Measurements from ENCODE around the gene ZC3H15. TPM values are rescaled to one million over a fixed set of nuclear protein-coding genes. Genes with fewer than 3 reads are reported as not detected.

ZC3H15 gene
- total and polyA plus RNA-seq, 2 experiments from 2014 or later: 75.6 to 281 TPM

DNA sequence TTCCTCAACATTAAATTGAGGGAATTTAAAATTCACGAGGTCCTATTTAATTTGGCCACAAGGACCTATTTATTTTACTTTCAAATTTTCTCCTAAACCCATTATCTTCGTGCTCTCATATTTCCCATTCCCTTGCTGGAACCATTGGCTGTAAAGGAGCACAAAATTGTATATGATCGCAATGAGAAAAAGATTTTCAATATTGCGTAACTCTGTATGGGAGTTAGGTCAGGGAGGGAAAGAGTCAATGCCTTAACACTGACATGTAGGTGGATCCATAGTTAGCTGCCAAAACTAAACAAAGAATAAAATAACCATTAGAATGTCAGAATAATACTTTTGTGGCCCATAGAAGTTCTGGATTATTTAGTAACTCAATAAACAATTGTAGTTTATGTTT lies 40.6 kb upstream of the ZC3H15 start (continued):
- no peak for TF ChIP-seq CREB1 (CRISPR knock-in tag; IDR thresholded peaks at IDR 0.05; ENCODE audit: low read depth)
- no peak for TF ChIP-seq NANOG (IDR thresholded peaks at IDR 0.05; ENCODE audit: borderline replicate concordance)
- no peak for TF ChIP-seq ZNF114 (CRISPR knock-in tag; IDR thresholded peaks at IDR 0.05)
- no peak for TF ChIP-seq ZNF331 (CRISPR knock-in tag; IDR thresholded peaks at IDR 0.05; ENCODE audit: low read depth)
- TF ChIP-seq, protein P1, sequence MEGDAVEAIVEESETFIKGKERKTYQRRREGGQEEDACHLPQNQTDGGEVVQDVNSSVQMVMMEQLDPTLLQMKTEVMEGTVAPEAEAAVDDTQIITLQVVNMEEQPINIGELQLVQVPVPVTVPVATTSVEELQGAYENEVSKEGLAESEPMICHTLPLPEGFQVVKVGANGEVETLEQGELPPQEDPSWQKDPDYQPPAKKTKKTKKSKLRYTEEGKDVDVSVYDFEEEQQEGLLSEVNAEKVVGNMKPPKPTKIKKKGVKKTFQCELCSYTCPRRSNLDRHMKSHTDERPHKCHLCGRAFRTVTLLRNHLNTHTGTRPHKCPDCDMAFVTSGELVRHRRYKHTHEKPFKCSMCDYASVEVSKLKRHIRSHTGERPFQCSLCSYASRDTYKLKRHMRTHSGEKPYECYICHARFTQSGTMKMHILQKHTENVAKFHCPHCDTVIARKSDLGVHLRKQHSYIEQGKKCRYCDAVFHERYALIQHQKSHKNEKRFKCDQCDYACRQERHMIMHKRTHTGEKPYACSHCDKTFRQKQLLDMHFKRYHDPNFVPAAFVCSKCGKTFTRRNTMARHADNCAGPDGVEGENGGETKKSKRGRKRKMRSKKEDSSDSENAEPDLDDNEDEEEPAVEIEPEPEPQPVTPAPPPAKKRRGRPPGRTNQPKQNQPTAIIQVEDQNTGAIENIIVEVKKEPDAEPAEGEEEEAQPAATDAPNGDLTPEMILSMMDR (conservative IDR thresholded peaks at IDR 0.05; ENCODE audit: low read depth in 2 of 2): no peak
- TF ChIP-seq STAT1 (IDR thresholded peaks at IDR 0.05; ENCODE audit: unreplicated experiment): no peak
- TF ChIP-seq POLR2AphosphoS5 (IDR thresholded peaks at IDR 0.05; ENCODE audit: low read depth): no peak

DNA sequence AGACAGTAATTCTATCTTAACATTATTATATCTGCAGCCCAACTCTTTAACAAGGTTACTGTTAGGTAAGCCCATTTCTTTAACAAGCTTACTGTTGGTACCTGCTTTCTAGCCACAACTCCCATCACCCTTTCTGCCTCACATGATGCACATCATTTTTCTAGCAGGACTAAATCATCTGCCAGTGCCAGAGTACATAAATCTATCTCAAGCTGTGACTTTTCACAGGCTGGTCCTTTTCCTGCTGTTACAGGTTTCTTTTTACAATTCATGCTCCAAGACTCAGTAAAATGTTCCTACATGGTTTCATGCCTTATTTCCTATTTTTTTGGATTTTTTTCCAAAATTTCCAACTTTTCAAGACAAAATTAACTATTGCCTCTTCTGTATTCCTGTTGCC lies 30.4 kb upstream of the ZC3H15 start:
- H3K27ac Mint-ChIP-seq: no peak overlapping the region
- H3K4me2 ChIP-seq: no peak overlapping the region
- no peaks in the 10 kb centered on the region for H4K20me1 ChIP-seq (replicated peaks; ENCODE audit: insufficient read depth)
- no peaks in the 10 kb centered on the region for H3K36me3 ChIP-seq (ENCODE audit: insufficient read depth)
- no peaks in the 10 kb centered on the region for H3K27me3 Mint-ChIP-seq (ENCODE audit: insufficient read depth, low read depth, poor library complexity)
- no peaks in the 10 kb centered on the region for H3K9me3 Mint-ChIP-seq
- H3K4me1 ChIP-seq (ENCODE audit: insufficient read depth): no peaks in the 10 kb centered on the region
- H3K9me2 ChIP-seq (ENCODE audit: insufficient read depth): no peaks in the 10 kb centered on the region
- ATAC-seq (no peak), DNase-seq (ENCODE audit: low spot score) (no peak)
- TF ChIP-seq ZNF331 (CRISPR knock-in tag; IDR thresholded peaks at IDR 0.05; ENCODE audit: low read depth) (no peak), NANOG (IDR thresholded peaks at IDR 0.05; ENCODE audit: borderline replicate concordance) (no peak), STAT1 (IDR thresholded peaks at IDR 0.05; ENCODE audit: unreplicated experiment) (no peak)
- TF ChIP-seq, protein P2, sequence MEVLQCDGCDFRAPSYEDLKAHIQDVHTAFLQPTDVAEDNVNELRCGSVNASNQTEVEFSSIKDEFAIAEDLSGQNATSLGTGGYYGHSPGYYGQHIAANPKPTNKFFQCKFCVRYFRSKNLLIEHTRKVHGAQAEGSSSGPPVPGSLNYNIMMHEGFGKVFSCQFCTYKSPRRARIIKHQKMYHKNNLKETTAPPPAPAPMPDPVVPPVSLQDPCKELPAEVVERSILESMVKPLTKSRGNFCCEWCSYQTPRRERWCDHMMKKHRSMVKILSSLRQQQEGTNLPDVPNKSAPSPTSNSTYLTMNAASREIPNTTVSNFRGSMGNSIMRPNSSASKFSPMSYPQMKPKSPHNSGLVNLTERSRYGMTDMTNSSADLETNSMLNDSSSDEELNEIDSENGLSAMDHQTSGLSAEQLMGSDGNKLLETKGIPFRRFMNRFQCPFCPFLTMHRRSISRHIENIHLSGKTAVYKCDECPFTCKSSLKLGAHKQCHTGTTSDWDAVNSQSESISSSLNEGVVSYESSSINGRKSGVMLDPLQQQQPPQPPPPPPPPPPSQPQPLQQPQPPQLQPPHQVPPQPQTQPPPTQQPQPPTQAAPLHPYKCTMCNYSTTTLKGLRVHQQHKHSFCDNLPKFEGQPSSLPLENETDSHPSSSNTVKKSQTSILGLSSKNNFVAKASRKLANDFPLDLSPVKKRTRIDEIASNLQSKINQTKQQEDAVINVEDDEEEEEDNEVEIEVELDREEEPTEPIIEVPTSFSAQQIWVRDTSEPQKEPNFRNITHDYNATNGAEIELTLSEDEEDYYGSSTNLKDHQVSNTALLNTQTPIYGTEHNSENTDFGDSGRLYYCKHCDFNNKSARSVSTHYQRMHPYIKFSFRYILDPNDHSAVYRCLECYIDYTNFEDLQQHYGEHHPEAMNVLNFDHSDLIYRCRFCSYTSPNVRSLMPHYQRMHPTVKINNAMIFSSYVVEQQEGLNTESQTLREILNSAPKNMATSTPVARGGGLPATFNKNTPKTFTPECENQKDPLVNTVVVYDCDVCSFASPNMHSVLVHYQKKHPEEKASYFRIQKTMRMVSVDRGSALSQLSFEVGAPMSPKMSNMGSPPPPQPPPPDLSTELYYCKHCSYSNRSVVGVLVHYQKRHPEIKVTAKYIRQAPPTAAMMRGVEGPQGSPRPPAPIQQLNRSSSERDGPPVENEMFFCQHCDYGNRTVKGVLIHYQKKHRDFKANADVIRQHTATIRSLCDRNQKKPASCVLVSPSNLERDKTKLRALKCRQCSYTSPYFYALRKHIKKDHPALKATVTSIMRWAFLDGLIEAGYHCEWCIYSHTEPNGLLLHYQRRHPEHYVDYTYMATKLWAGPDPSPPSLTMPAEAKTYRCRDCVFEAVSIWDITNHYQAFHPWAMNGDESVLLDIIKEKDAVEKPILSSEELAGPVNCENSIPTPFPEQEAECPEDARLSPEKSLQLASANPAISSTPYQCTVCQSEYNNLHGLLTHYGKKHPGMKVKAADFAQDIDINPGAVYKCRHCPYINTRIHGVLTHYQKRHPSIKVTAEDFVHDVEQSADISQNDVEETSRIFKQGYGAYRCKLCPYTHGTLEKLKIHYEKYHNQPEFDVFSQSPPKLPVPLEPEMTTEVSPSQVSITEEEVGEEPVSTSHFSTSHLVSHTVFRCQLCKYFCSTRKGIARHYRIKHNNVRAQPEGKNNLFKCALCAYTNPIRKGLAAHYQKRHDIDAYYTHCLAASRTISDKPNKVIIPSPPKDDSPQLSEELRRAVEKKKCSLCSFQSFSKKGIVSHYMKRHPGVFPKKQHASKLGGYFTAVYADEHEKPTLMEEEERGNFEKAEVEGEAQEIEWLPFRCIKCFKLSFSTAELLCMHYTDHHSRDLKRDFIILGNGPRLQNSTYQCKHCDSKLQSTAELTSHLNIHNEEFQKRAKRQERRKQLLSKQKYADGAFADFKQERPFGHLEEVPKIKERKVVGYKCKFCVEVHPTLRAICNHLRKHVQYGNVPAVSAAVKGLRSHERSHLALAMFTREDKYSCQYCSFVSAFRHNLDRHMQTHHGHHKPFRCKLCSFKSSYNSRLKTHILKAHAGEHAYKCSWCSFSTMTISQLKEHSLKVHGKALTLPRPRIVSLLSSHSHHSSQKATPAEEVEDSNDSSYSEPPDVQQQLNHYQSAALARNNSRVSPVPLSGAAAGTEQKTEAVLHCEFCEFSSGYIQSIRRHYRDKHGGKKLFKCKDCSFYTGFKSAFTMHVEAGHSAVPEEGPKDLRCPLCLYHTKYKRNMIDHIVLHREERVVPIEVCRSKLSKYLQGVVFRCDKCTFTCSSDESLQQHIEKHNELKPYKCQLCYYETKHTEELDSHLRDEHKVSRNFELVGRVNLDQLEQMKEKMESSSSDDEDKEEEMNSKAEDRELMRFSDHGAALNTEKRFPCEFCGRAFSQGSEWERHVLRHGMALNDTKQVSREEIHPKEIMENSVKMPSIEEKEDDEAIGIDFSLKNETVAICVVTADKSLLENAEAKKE (CRISPR knock-in tag; IDR thresholded peaks at IDR 0.05): no peak
- TF ChIP-seq, protein P1 (conservative IDR thresholded peaks at IDR 0.05; ENCODE audit: low read depth in 2 of 2): no peak
- TF ChIP-seq, protein P3, sequence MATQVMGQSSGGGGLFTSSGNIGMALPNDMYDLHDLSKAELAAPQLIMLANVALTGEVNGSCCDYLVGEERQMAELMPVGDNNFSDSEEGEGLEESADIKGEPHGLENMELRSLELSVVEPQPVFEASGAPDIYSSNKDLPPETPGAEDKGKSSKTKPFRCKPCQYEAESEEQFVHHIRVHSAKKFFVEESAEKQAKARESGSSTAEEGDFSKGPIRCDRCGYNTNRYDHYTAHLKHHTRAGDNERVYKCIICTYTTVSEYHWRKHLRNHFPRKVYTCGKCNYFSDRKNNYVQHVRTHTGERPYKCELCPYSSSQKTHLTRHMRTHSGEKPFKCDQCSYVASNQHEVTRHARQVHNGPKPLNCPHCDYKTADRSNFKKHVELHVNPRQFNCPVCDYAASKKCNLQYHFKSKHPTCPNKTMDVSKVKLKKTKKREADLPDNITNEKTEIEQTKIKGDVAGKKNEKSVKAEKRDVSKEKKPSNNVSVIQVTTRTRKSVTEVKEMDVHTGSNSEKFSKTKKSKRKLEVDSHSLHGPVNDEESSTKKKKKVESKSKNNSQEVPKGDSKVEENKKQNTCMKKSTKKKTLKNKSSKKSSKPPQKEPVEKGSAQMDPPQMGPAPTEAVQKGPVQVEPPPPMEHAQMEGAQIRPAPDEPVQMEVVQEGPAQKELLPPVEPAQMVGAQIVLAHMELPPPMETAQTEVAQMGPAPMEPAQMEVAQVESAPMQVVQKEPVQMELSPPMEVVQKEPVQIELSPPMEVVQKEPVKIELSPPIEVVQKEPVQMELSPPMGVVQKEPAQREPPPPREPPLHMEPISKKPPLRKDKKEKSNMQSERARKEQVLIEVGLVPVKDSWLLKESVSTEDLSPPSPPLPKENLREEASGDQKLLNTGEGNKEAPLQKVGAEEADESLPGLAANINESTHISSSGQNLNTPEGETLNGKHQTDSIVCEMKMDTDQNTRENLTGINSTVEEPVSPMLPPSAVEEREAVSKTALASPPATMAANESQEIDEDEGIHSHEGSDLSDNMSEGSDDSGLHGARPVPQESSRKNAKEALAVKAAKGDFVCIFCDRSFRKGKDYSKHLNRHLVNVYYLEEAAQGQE (IDR thresholded peaks at IDR 0.05; ENCODE audit: unreplicated experiment): no peak
- no peaks in the 10 kb centered on the region for H3F3A ChIP-seq (replicated peaks; ENCODE audit: low read depth)
- H3K4me1 Mint-ChIP-seq: peaks cover 2% of the 10 kb centered on the region; the same call in 2 of the 3 replicates
- no peak overlapping the region for H3K27ac ChIP-seq (ENCODE audit: low read depth)
- no peaks in the 10 kb centered on the region; the same call in 2 of the 3 replicates for H3K36me3 Mint-ChIP-seq (ENCODE audit: low read depth)
- H3K4me3 ChIP-seq: no peak overlapping the region
- H3K79me2 ChIP-seq (replicated peaks; ENCODE audit: insufficient read depth): no peaks in the 10 kb centered on the region
- H3K4me3 Mint-ChIP-seq: no peak overlapping the region
- no peak overlapping the region for H2AFZ ChIP-seq
- no peaks in the 10 kb centered on the region for H3K27me3 ChIP-seq (ENCODE audit: insufficient read depth)

Measured in GM23338 (cell line).